ENCODE measurements around the gene CDC42BPG. TPM values are rescaled to one million over a fixed set of nuclear protein-coding genes. Genes with fewer than 3 reads are reported as not detected.

The CDC42BPG gene
- total and polyA plus RNA-seq, 10 of the 15 experiments (the other 5 are each of a cell fraction or from before 2014, with no cell fraction given) = 0.02 to 1.3 (median 0.09) TPM; not detected in 1

GRCh38 chr11:64778223-64778472, 66.3 kb downstream of the CDC42BPG start (continued):
- TF ChIP-seq CUX1 (IDR thresholded peaks at IDR 0.05; ENCODE audit: insufficient replicate concordance, low read depth, low read length) = no peak
- TF ChIP-seq RFX5 (IDR thresholded peaks at IDR 0.05; ENCODE audit: low read depth, low read length) = no peak
- TF ChIP-seq ATF3 (IDR thresholded peaks at IDR 0.05; ENCODE audit: borderline replicate concordance, extremely low read depth, low read depth, low read length) = no peak
- TF ChIP-seq TAF1 (IDR thresholded peaks at IDR 0.05; ENCODE audit: borderline replicate concordance, low read depth, low read length) = no peak
- no peak for TF ChIP-seq ATF7 (IDR thresholded peaks at IDR 0.05; ENCODE audit: low read depth)
- TF ChIP-seq JUNB (IDR thresholded peaks at IDR 0.05) = no peak
- no peak for TF ChIP-seq USF2 (IDR thresholded peaks at IDR 0.05; ENCODE audit: borderline replicate concordance, low read depth, low read length)
- TF ChIP-seq NR2F1 (conservative IDR thresholded peaks at IDR 0.05) = peak; percentile 59; the same call in 1 of the 2 replicates
- no peak for TF ChIP-seq CHD1 (IDR thresholded peaks at IDR 0.05; ENCODE audit: low read depth, low read length)
- no peak for TF ChIP-seq SUZ12 (IDR thresholded peaks at IDR 0.05; ENCODE audit: unreplicated experiment)
- TF ChIP-seq RUNX3 (IDR thresholded peaks at IDR 0.05; ENCODE audit: low read length) = no peak
- TF ChIP-seq ATF2 (IDR thresholded peaks at IDR 0.05; ENCODE audit: low read length) = no peak
- no peak for TF ChIP-seq FOS (IDR thresholded peaks at IDR 0.05; ENCODE audit: borderline replicate concordance, extremely low read depth, insufficient read length)
- no peak for TF ChIP-seq TARDBP (IDR thresholded peaks at IDR 0.05; ENCODE audit: borderline replicate concordance)
- TF ChIP-seq ZBED1 (IDR thresholded peaks at IDR 0.05; ENCODE audit: borderline replicate concordance) = no peak
- TF ChIP-seq HDGF (IDR thresholded peaks at IDR 0.05) = no peak
- TF ChIP-seq SP1 (IDR thresholded peaks at IDR 0.05; ENCODE audit: low read depth, low read length) = no peak
- TF ChIP-seq E4F1 (IDR thresholded peaks at IDR 0.05; ENCODE audit: borderline replicate concordance, partially characterized antibody) = no peak
- no peak for TF ChIP-seq NFYA (IDR thresholded peaks at IDR 0.05; ENCODE audit: borderline replicate concordance, low read depth, low read length)
- no peak for TF ChIP-seq ESRRA (IDR thresholded peaks at IDR 0.05; ENCODE audit: low read length)
- no peak for TF ChIP-seq ZNF384 (IDR thresholded peaks at IDR 0.05; ENCODE audit: borderline replicate concordance, low read depth, low read length)
- peak; percentile 91 for TF ChIP-seq LARP7 (IDR thresholded peaks at IDR 0.05)
- TF ChIP-seq KAT2A (conservative IDR thresholded peaks at IDR 0.05; ENCODE audit: control insufficient read depth, low read depth, low read length) = no peak
